NK-92 (cell line): Measurements from ENCODE around the gene PTCD1.

Experiments
- DNase-seq: peaks from one replicate; lab custom pipeline; 2025; ENCODE audit not compliant: unreplicated experiment; lab: John Stamatoyannopoulos, UW

PTCD1 gene

GRCh38 chr7:99372275-99373090 lies 66.1 kb downstream of the PTCD1 start:
- DNase-seq, result no peak

GRCh38 chr7:99371376-99371920 lies 67.2 kb downstream of the PTCD1 start:
- DNase-seq, result no peak

GRCh38 chr7:99369767-99370391 lies 68.7 kb downstream of the PTCD1 start:
- DNase-seq, result no peak

- no peak for DNase-seq
Observed at GRCh38 chr7:99368750-99369389, 69.7 kb downstream of the PTCD1 start.
